ENCODE results near the gene CD33.
"Not testable (repeated sequence)": the region's sequence is repeated elsewhere in the genome, so short reads cannot be mapped to it uniquely, and the experiment has no call there.

The CD33 gene

GRCh38 chr19:51210874-51211361, 14.0 kb upstream of the CD33 start:
- DNase-seq = not testable (repeated sequence)

DNA sequence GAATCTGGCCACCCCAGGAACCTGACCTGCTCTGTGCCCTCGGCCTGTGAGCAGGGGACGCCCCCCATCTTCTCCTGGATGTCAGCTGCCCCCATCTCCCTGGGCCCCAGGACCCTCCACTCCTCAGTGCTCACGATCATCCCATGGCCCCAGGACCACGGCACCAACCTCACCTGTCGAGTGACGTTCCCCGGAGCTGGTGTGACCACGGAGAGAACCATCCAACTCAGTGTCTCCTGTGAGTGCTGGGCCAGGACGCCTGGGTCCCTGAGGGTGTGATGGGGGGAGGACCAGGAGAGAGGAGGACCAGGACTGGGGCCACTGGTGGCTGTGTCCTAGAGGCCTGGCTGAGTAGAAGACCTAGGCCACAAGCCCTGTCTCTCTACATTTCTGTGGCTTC, 13.0 kb upstream of the CD33 start:
- DNase-seq = no peak

DNA sequence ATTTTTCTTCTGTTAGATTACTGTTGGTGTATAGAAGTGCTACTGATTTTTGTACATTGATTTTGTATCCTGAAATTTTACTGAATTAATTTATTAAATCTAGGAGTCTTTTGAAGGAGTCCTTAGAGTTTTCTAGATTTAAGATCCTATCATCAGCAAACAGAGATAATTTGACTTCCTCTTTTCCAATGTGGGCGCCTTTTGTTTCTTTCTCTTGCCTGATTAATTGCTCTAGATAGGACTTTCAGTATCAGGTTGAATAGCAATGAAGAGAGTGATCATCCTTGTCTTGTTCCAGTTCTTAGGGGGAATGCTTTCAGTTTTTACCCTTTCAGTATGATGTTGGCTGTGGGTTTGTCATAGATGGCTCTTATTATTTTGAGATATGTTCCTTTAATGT, 5.6 kb upstream of the CD33 start:
- no peak for DNase-seq

- DNase-seq = no peak
Measured at GRCh38 chr19:51219971-51220370, 4.9 kb upstream of the CD33 start.

DNA sequence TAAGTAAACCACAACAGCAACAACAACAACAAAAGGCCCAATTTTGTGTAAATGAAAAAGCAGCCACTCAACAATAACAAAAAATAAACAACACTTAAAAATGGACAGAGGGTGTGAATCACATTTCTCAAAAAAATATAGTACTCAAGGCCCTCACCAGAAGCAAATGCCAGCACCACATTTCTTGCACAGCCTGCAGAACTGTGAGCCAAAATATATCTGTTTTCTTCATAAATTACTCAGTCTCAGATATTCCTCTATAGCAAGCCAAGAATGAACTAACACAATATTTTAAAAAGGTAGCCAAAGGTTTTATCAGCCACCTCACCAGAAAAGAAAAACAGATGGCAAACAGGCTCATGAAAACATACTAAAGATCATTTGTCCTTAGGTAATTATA, 3.9 kb upstream of the CD33 start:
- DNase-seq = no peak

GRCh38 chr19:51224163-51224641, 678 bp upstream of the CD33 start:
- DNase-seq = no peak

DNA sequence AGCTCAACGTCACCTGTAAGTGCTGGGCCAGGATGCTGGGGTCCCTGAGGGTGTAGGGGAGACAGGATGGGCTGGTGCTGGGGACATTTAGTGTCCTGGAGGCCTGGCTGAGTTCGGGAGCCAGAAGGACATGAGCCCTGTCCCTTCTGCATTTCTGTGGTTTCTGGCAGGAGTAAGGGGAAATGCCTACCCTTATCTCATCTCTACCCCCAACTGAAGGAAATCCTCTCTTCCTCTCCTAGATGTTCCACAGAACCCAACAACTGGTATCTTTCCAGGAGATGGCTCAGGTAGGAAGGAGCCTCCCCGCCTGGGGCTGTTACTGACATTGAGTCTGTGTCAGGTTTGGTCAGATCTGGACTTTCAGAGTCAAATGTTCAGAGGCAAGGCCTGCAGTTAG, 1.2 kb downstream of the CD33 start:
- DNase-seq = no peak

DNA sequence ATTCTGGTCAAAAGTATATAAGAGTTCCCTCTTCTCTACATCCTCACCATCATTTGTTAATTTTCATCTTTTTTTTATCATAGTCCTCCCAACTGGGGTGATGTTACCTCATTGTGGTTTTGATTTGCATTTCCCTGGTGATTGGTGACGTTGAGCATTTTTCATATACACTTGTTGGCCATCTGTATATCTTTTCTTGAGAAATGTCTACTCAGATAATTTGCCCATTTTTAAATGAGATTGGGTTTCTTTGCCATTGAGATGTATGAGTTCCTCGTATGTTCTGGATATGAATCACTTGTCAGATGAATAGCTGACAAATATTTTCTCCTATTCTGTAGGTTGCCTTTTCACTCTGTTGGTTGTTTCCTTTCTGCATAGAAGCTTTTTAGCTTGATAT, 2.4 kb downstream of the CD33 start:
- DNase-seq = no peak

DNA sequence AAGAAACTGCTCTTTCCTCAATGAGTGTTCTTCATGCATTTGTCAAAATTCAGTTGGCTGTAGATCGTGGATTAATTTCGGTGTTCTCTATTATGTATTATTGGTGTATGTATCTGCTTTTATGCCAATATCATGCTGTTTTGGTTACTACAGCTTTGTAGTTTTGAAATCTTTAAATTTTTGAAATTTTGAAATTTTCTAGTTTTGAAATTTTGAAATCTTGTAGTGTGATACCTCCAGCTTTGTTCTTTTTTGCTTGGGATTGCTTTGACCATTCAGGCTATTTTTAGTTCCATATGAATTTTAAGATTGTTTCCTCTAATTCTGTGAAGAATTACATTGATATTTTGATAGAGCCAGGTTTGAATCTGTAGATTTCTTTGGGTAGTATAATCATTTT, 3.1 kb downstream of the CD33 start:
- DNase-seq = no peak

DNA sequence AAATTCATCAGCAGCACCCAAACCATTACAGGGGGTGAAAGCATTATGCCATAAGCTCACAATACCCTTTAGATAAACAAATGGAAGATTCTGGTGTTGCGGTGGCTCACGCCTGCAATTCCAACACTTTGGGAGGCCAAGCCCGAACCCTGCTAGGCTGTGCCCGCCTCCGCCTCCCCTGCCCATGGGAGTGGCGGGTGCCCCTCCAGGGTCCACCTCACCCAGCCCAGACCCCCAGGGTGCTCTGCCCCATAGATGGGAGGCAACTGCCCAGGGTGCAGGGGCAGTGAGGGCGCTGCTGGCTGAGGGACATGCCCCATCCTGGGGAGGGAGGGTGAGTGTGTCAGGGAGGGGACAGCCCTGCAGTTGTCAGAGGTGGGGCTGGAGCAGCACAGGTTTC, 16.0 kb downstream of the CD33 start:
- no peak for DNase-seq

DNA sequence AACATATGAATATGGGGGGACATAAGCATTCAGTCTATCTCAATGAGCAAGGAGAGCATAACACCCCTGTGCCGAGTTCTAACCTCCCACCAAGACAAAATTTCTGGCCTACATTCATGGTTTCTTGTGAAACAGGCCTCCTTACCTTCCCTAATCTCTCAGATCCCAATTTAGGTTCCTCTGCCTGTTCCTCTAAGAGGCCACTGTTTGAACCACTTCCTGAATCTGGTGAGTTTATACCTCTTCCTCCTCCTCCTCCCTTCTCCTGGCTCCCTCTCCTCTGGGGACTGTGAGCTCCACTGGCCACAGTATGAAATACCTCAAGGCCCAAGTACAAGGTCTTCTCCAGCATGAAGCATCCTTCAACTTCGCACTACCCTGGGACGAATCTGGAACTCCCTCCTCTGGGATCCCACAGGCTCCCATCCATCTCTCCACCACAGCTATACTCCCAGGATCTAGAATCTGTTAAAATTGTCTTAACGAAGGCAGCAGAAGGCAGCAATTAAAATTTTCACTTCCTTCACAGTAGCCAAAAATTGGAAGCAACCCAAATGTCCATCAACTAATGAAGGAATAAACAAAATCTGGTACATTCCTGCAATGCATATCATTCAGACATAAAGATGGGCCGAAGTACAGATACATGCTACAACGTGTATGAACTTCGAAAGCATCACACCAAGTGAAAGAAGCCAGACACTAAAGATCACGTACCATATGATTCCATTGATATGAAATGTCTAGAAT, 18.2 kb downstream of the CD33 start:
- DNase-seq = no peak

DNA sequence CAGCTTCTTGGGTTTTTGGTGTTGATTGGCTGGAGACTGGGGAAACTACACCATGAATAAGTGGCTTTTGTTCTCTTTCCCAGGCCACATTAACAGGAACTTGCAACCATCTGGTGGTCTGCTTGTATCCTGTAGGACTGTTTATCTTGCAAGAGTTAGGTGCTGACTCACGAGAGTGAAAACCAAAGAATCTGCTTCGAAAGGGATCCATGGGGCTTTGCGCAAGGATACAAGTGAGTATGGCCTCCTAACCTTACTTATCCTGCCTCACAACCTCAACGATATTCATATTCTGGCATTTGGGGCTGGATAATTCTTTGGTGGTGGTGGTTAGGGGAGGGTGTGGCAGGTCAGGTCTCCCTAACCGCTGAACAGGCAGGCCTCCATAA, 21.3 kb downstream of the CD33 start:
- DNase-seq = no peak

DNA sequence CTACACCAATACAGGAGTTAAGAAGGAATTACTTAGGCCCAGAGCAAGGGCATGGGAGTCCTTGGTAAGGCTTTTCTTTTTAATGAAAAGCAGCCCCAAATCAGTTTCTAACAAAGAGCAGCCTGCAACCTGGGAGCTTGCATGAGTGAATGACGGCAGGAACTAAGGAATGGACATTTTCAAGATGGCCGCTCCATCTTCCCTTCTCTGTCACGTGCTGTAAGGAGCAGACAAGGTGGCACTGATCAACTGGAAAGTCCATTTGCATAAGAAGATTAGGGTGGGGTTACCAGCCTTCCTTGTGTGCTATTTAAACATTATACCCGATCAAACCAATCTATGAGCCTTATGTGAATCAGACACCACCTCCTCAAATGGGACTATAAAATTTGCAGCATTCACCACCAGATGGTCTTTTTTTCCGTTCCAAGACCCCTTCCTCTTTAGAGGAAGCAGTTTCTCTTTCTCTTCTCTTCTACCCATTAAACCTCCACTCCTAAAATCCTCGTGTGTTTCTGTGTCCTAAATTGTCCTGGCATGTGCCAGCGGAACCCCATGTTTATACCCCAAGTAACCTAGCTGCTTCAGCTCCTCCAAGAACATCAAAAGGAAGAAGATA, 23.2 kb downstream of the CD33 start:
- no peak for DNase-seq

DNA sequence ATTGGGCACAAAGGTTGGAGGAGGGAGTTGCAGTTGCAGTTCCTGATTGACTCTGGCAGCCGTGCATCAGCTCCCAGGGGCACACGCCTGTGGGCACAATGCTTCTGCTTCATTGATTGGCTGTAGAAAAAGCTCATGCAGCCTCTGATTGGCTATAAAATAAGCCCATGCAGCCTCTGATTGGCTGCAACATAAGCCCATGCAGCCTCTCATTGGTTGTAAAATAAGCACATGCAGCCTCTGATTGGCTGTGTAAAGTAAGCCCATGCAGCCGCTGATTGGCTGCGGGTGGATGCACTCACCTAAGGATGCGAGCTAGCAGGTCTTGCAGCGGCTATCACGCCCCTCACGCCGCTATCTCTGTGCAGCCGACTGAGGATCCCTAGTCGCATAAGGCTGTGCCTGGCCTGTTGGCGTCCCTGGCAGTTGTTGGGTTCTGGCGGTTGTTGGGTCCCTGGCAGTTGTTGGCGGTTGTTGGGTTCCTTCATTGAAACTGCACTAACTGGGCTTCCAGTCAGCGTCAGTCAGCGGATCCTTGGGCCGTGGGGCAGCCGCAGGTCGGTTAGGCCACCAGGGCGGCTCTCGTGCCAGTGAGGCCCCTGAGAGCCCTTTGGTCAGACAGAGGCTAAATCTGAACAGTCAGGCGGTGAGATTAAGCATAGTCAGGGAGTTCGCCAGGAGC, 26.0 kb downstream of the CD33 start, which contains the start of gene SIGLECL1:
SIGLECL1 (plus strand) TSS at position 295 of the 682 bp plus-strand sequence. CDS start 12,993 bp downstream, outside the sequence.
- no peak for DNase-seq

DNA sequence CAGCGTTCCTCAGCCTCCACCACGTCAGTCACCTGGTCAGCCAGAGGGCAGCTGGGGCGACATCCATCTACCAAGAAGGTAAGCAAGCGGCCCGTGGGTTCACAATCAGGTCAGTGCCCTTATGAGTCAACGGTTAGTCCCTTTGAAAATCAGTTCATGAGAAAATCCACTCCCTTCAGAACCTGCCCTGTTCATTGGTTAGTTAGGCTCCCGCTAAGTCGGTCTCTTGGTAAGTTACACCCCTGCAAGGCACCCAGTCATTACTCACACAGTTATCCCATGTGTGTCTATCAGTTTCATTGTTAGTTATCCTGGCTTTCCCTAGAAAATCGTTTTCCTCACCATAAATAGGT, 26.6 kb downstream of the CD33 start:
- DNase-seq = no peak

GRCh38 chr19:51252306-51253079, 27.6 kb downstream of the CD33 start:
- DNase-seq = no peak

DNA sequence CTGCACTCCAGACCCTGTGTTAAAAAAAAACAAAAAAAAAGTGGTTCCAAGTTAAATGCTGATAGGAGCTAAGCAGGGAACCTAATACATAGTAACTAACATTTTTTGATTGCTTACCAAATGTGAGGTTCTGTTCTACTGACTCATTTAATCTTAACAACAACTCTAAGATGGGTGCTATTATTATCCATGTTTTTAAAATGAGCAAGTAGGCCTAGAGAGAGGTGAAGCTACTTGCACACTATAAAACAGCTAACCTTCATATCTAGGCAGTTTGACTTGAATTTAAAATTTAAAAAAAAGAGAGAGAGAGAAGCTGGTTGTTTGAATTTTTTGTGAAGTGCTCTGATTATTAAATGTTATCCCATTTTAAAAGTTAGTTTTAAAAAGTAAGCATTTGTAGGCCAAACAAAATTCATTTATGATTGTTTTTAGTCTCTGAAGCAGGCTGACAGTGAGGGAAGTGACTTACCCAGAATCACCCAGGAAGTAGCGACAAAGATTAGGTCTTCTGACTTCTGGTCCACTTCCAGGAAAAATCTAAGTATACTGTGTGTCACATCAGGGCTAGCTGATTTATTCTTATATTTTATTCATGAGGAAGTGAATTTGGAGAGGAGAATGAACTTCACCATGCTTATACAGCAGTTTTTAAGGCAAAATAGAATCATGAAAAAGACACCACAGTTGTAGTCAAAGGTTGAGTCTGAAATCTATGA, 28.4 kb downstream of the CD33 start:
- no peak for DNase-seq

GRCh38 chr19:51256155-51256625, 31.3 kb downstream of the CD33 start:
- DNase-seq = no peak

DNA sequence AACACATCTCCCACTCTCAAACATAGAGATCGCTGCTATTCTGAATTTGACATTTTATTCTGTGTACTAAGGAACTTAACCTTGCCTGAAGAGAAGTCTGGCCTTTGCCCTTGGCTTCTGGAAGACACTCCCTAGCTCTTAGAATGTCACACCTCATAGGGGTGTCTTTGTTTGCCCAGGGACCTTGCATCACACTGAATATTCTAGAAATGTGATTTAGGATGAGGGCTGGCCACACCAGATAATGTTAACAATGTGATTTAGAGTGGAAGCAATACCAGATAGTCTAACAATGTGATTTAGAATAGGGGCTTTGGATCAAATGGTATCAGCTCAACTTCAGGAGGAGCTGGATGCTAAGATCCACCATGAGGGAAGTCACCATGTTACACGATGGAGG, 32.6 kb downstream of the CD33 start:
- no peak for DNase-seq

GRCh38 chr19:51258165-51259160, 33.6 kb downstream of the CD33 start:
- DNase-seq = no peak
